PC-9 (cell line): ENCODE data around the gene SDK1.

ENCODE experiments used
- EZH2 ChIP-seq: fragments of 200-600 bp; sonication (generic); IDR thresholded peaks from 2 replicates; pipeline ENCODE4 v1.8.0; 2017; ENCODE audit warnings: antibody characterized with exemption, low read depth
- TF ChIP-seq, protein P1 (sequence below): fragments of 200-600 bp; sonication (generic); conservative IDR thresholded peaks from 2 replicates; pipeline ENCODE4 v1.6.1; 2017; ENCODE audit warnings: mixed run types, antibody characterized with exemption, mild to moderate bottlenecking, moderate library complexity

DNA sequence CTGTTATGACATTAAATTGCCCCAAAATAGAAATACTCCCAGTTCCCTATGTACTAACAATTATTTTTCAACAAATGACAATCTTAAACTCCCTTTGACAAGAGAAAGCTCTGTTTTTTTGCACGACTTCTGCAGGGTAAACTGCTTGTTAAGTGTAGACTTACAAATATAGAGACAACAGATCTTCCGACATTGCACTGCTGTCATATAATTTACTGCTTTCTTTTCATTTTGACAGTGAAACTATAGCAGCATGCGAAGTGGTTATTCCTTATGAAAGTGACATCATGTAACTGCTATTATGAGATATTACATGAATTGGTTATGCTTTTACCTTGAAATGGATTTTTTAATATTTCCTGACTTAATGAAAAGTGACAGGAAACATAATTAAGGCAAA is 659.9 kb downstream of the SDK1 start:
- TF ChIP-seq, protein P1, sequence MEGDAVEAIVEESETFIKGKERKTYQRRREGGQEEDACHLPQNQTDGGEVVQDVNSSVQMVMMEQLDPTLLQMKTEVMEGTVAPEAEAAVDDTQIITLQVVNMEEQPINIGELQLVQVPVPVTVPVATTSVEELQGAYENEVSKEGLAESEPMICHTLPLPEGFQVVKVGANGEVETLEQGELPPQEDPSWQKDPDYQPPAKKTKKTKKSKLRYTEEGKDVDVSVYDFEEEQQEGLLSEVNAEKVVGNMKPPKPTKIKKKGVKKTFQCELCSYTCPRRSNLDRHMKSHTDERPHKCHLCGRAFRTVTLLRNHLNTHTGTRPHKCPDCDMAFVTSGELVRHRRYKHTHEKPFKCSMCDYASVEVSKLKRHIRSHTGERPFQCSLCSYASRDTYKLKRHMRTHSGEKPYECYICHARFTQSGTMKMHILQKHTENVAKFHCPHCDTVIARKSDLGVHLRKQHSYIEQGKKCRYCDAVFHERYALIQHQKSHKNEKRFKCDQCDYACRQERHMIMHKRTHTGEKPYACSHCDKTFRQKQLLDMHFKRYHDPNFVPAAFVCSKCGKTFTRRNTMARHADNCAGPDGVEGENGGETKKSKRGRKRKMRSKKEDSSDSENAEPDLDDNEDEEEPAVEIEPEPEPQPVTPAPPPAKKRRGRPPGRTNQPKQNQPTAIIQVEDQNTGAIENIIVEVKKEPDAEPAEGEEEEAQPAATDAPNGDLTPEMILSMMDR = no peak
- TF ChIP-seq EZH2 = no peak
